Posterior vena cava (tissue), 2 donors: ENCODE measurements around the gene HCRT. TPM values are rescaled to one million over a fixed set of nuclear protein-coding genes. Genes with fewer than 3 reads are reported as not detected.
"Not testable (repeated sequence)": the region's sequence is repeated elsewhere in the genome, so short reads cannot be mapped to it uniquely, and the experiment has no call there.

ENCODE experiments used
- DNase-seq: peaks from one replicate; pipeline ENCODE4 v3.0.0-alpha.2; 2020; ENCODE audit warnings: low spot score
- intact Hi-C, 2 donors: fragments of 100-400 bp; cut with DNase I; formaldehyde crosslinking; loops; one replicate each; pipeline versions ENCODE4 v1.14.1 to v1.14.2; 2022 to 2023
- total RNA-seq, 2 donors: library from RNA; stranded (reverse); fragmentation: NEBNext Ultra II Directional; extraction: Animal tissue kit (Norgen Biotek cat#: 25700); gene quantifications; one replicate each; pipeline ENCODE4 v1.2.1, GENCODE V29; 2021
- donor health status: DM: yes; HTN: yes; CAD: no.
- donor health status: DM: yes; HTN: yes; CAD: no.

Gene HCRT
- total RNA-seq, 2 donors from 2014 or later = not detected

- DNase-seq = peak; percentile 90
- intact Hi-C loops = no loop called here
Observed at GRCh38 chr17:42200706-42201457, 15.6 kb upstream of the HCRT start.

GRCh38 chr17:42199416-42200011 lies 14.3 kb upstream of the HCRT start:
- intact Hi-C loops = no loop called here
- no peak for DNase-seq

DNA sequence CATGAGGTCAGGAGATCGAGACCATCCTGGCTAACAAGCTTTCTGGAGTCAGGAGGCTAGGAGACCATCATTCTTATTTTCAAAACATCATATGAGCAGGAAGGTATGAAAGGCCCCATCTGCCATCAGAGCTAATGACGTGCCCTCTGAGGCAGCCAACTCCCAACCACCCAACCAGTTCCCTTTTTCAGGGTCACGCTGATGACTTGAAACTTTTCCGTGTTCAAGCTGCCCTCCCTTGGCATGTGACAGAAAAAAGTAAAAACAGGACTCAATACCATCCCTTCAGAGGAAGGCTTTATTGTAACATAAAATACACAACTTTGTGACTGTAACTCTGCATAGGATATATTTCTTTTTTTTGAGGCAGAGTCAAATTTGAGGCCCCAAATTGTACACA lies 13.6 kb upstream of the HCRT start:
- intact Hi-C loops = no loop called here
- DNase-seq = no peak

DNA sequence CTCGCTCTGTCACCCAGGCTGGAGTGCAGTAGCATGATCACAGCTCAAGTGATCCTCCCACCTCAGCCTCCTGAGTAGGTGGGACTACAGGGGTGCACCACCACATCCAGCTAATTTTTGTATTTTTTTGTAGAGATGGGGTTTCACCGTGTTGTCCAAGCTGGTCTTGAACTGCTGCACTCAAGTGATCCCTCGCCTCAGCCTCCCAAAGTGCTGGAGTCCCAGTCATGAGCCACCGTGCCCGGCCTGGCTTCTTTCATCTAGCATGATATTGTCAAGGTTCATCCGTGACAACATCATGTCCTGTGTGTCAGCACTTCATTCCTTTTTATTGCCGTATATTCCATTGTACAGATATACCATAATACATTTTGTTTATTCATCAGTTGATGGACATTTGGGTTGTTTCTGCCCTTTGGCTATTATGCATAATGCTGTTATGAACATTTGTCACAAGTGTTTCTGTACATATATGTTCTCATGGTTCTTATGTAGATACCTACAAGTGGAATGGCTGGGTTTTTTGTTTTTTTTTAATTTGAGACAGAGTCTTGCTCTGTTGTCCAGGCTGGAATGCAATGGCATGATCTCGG lies 12.4 kb upstream of the HCRT start:
- DNase-seq = no peak
- intact Hi-C loops = no loop called here

DNA sequence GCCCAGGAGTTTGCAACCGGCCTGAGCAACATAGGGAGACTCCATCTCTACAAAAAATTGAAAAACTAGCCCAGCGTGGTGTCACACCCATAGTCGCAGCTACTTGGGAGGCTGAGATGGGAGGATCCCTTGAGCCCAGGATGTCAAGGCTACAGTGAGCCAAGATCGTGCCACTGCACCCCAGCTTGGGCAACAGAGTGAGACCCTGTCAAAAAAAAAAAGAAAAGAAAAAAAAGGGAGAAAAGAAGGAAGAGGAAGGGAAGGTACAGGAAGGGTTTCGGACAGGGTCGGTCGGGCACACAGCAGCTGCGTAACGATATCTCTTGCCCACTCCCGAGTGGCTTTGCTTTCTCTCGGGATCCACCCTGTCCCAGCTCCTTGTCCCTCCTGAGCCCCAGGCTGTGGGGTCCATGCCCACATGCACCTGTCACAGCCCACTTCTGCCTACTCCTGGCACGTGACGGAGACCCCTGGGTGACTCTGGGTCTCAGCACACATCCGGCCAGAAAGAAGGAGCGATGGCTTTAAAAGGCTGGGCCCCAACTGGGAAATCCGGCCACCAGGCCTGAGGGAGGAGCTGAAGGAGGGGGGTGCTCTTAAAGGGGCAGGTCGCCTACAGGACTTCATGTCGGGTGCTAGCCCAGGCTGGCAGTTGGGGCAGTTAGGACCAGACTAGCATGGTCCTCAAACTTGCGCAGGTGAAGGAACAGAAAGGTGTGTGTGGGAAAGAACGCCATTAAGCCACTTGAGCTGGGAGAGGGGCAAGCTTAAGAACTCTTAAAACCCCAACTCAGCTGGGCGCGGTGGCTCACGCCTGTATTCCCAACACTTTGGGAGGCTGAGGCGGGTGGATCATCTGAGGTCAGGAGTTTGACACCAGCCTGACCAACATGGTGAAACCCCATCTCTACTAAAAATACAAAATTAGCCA lies 9.0 kb upstream of the HCRT start, which contains the start of gene GHDC:
GHDC (minus strand) TSS at position 526 of the 931 bp plus-strand sequence. CDS start 913 bp downstream, outside the sequence.
- peak; percentile 95 for DNase-seq
- intact Hi-C loops = no loop called here

DNA sequence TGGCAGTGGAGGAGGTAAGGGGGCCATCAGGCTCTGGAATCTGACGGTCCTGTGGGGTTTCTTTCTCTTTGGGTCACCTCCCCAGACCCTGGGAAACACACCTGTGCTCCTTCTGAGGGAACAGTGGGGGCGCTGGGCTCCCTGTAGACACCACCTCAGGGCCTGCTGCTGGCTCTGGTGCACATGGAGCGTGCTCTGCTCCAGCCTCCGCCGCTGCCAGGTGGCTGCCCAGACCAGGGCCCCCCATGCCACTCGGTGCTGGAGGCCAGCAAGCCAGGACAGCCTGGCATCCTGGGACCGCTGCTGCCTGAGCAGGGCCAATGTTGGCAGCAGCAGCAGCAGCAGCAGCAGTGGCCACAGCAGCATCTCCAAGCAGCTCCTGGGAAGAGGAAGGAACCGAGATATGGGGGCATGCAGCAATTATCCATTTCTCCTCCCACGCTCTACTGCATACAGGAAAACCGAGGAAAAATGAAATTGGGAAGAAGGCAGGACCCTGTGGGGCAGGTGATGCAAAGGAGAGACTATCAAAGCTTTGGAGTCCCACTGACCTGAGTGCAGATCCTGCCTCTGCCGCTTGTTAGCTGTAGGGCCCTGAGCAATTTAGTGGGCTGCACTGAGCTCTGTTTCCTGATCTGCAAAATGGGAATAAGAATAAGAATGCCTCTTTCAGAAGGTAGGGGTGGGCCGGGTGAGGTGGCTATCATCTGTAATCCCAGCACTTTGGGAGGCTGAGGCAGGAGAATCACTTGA lies 8.1 kb upstream of the HCRT start:
- intact Hi-C loops = no loop called here
- no peak for DNase-seq

DNA sequence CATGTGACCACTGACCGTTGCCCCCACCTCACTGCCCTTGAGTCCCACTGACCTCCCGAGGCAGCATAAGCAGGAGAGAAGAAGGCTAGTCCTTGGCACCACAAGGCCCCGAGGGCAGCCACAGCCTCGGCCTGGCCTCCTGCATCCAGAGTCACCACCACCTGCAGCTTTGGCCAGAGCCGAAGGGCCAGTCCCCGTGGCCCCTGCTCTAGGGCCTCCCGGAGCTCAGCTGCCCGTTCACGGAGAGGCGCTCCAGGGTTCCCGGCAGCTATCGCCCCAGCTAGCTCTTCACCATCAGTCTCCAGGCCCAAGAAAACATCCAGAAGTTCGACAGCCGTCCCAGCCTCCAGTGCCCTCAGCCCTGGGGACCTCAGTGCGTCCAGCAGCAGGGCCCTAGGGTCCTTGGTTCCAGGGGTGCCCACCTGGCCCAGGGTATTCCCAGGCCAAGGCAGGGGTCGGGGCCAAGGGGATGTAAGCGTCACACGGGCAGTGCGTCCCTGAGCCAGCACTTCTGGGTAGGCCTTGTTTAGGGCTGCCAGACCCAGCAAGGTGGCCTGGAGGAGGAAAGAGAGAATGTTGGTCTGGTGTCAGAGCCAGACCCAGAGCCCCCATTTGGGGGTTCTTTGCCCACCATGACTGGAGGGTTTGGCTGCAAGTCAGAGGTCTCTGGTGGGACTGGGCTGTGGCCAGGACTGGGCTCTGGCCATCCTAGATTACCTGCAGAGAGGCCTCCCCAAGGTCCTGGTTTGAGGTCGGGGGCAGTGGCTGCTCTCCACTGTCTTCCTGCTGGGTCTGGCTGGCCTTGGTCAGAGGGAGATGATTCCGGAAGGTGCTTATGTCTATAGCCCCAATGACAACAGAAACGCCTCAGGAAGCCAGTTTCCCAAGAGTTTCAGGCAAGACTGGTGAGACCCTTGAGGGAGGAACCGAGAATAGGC lies 7.2 kb upstream of the HCRT start:
- intact Hi-C loops = no loop called here

DNA sequence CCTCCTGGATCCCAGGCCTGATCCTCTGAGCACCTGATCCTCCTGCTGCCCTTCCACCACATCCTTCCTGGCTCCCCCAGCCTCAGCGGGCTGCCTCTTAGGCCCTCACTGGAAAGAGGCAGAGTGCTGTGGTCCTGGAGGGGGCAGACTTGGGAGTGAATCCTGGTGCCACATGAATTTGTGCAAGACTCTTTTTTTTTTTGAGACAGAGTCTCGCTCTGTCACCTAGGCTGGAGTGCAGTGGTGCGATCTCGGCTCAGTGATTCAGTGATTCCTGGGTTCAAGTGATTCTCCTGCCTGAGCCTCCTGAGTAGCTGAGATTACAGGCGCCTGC lies 6.0 kb upstream of the HCRT start:
- intact Hi-C loops = no loop called here
- no peak for DNase-seq

More for the DNA sequence above, 7.2 kb upstream of the HCRT start:
- no peak for DNase-seq

DNA sequence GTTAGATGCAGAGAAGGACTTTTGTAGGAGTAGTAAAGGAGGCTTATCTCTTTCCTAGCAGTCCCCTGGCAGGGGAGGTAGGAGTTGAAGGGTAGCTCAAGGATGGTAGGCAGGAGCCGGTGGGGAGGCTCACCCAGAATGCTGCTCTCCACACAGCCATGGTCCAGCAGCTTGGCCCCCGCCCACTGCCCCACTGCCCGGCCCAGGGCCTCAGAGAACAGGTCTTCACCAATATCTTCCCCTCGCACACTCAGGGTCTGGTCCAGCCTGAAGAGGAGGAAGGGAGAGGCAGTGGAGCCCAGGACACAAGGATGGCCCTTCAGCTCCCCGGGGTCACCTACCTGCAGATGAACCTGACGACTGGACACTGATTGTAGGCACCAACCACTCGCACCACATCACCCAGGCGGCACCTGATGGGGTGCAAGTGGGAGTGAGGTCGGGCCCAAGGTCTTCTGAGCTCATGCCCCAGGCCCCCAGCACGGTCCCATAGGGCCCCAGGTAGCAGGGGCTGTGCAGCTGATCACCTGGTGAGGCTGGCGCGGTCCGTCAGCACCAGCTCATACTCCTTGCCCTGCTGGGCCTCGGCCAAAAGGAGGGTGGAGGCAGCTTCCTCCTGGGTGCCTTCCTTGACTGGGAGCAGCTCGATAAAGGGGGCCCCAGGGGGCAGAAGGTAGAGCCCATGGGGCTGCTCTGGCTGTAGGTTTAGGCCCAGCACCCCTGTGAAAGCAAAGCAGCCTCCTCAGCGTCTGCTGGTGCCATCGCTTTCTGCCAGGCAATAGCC lies 5.4 kb upstream of the HCRT start:
- no peak for DNase-seq
- intact Hi-C loops = no loop called here

DNA sequence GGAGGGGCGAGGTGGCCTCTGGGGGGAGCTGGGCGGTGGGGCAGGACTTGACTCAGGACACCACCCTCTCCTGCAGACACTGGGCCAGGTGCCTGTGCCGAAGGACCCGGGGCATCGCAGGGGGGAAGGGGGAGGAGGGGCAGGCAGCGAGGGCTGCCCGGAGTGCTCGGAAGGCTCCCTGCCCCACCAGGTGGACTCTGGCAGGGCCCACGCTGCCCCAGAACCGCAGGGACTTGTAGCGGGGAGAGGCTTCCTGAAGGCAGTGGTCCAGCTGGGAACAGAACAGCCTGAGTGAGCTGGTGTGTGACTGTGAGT lies 4.4 kb upstream of the HCRT start:
- intact Hi-C loops = no loop called here
- no peak for DNase-seq

DNA sequence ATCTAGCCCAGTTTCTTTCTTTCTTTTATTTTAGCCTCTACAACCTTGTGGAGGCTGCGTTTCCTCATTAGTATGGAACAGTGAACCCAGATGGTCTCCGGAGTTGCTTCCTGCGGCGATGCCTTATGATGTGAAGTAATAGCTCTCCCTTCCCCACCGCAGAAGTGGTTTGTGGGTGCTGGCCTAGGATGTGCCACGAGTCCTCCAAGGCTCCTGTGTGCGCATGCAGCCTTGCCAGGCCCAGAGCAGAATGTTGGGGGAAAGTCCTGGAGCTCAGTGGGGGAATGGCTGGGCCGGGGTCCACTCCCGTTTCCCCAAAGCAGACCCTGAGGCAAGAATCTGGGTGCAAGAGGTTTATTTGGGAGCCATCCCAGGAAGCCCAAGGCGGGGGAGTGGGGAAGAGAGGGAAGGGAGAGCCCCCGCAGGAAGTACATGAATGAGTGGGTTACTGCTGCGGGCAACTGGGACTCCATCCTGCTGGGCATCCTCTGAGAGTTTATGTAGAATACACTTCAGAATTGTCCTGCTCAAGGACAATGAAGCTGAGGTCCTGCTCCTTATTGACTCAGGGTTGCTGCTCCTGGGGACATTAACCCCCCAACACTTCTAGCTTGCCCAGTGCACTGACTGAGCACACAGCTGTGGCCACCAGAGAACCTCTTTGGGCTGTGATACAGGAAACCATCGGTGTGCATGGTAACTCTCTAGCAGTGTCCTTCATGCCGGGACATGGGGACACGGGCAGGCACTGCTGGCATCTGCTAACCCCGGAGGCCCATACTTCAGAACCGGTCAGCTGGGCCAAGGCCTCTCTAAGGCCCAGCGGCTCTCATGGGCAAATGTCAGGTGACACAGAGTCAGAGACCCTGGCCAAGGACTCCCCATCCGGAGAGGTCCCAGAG lies 3.7 kb upstream of the HCRT start:
- intact Hi-C loops = no loop called here
- no peak for DNase-seq

- no peak for DNase-seq
- intact Hi-C loops = no loop called here
Observed at GRCh38 chr17:42187833-42188232, 2.6 kb upstream of the HCRT start.

GRCh38 chr17:42186191-42186590 lies 939 bp upstream of the HCRT start:
- intact Hi-C loops = not testable (repeated sequence)

GRCh38 chr17:42185621-42185930 lies 324 bp upstream of the HCRT start:
- no peak for DNase-seq
- intact Hi-C loops = no loop called here

More at GRCh38 chr17:42186191-42186590, 939 bp upstream of the HCRT start:
- not testable (repeated sequence) for DNase-seq

DNA sequence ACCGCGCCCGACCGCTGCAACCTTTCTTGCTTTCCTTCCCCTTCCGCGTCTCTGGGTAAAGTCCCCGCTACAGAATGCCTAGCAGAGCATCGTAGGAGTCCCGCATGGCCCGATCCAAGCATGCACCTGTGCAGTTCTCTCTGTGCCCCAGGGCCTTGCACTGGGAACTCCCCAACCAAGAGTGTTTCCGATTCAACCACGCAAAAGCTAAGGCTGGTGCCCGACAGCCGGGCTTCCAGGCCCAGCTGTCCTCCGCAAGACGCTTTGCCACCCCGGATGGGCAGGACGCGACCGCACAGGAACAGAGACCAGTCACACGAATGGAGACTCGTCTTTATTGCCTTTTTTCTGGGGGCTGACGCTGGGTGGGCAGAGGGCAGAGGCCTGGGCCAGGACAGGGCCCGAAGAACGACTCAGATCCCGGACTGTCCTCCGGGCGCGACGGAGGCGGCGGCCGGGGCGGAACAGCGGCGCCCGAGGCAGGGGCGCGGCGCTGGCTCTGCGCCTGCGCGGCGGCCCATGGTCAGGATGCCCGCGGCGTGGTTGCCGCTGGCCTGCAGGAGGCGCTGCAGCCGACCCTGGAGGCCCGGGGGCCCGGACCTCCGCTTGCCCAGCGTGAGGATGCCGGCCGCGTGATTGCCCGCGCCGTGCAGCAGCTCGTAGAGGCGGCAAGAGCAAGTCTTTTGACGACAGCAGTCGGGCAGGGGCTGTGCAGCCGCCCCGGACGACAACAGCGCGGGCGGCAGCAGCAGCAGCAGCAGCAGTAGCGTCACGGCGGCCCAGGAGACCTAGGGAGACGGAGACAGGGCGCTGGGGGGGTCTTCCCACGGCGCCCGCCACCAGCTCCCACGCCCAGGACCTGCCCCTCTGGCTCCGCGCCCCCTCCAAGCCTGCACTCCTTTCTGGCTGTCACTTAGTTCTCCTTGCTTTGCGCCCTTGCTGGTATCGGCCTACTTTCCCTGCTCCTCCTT lies 1.2 kb downstream of the HCRT start:
- DNase-seq = peak; percentile 92
- intact Hi-C loops = no loop called here
